NOMO-1 (cell line): ENCODE data around the gene MYO18B.

Experiments used
- DNase-seq, 2 experiments: peaks; one replicate each; lab custom pipeline; 2025; ENCODE audit not compliant: unreplicated experiment in 2 of 2; lab: John Stamatoyannopoulos, UW

MYO18B gene

GRCh38 chr22:25817092-25817943 is 75.3 kb downstream of the MYO18B start:
- no peak for DNase-seq

- no peak for DNase-seq
Observed at GRCh38 chr22:25818541-25818940, 76.6 kb downstream of the MYO18B start.

- no peak for DNase-seq
Observed at GRCh38 chr22:25822344-25822743, 80.4 kb downstream of the MYO18B start.

GRCh38 chr22:25823276-25823675 is 81.3 kb downstream of the MYO18B start:
- DNase-seq: no peak

GRCh38 chr22:25824828-25825423 is 82.9 kb downstream of the MYO18B start:
- no peak for DNase-seq

- no peak for DNase-seq
Observed at GRCh38 chr22:25827415-25827814, 85.4 kb downstream of the MYO18B start.

GRCh38 chr22:25828422-25828821 is 86.4 kb downstream of the MYO18B start:
- DNase-seq: no peak

- no peak for DNase-seq
Observed at GRCh38 chr22:25829237-25829636, 87.2 kb downstream of the MYO18B start.

GRCh38 chr22:25829808-25830777 is 88.1 kb downstream of the MYO18B start:
- DNase-seq: no peak

- no peak for DNase-seq
Observed at GRCh38 chr22:25833091-25833490, 91.1 kb downstream of the MYO18B start.

GRCh38 chr22:25833676-25834075 is 91.7 kb downstream of the MYO18B start:
- DNase-seq: no peak

- no peak for DNase-seq
Observed at GRCh38 chr22:25834490-25834889, 92.5 kb downstream of the MYO18B start.

- DNase-seq: no peak
Observed at GRCh38 chr22:25835348-25835747, 93.4 kb downstream of the MYO18B start.

GRCh38 chr22:25837288-25837900 is 95.4 kb downstream of the MYO18B start:
- no peak for DNase-seq

GRCh38 chr22:25838960-25839741 is 97.2 kb downstream of the MYO18B start:
- no peak for DNase-seq

GRCh38 chr22:25839755-25840154 is 97.8 kb downstream of the MYO18B start:
- DNase-seq: no peak

GRCh38 chr22:25840167-25840566 is 98.2 kb downstream of the MYO18B start:
- DNase-seq: no peak

GRCh38 chr22:25840891-25841290 is 98.9 kb downstream of the MYO18B start:
- DNase-seq: no peak

- no peak for DNase-seq
Observed at GRCh38 chr22:25841775-25842174, 99.8 kb downstream of the MYO18B start.
